K562 (cell line): Measurements from ENCODE around the gene ABLIM1. TPM values are rescaled to one million over a fixed set of nuclear protein-coding genes. Genes with fewer than 3 reads are reported as not detected.

Experiments
- ATAC-seq: fragments of 200-7000 bp; cut with Tn5 transposase; 3 replicates; pipeline ENCODE4 v1.9.1; 2020; ENCODE audit warnings: moderate library complexity
- BruUV-seq: library from RNA; stranded (reverse); fragments of 400-500 nt; replicated peaks from 2 replicates; lab custom pipeline; 2021; lab: Mats Ljungman, UMichigan
- CTCF ChIA-PET: fragments of 300-600 bp; formaldehyde crosslinking; extraction: SDS; loops from one replicate; lab custom pipeline; 2021; ENCODE audit warnings: low intra/inter-chr PET ratio; lab: Yijun Ruan, JAX
- POLR2A ChIA-PET: fragments of 300-600, 350-650 bp; sonication (Branson Sonifier 250); formaldehyde crosslinking; extraction: SDS; loops from one replicate; lab custom pipeline; 2021; ENCODE audit warnings: antibody characterized with exemption, inconsistent platforms; lab: Yijun Ruan, JAX
- DNase-seq, 4 experiments: peaks; one replicate each; pipeline versions ENCODE4 v3.0.0 to v3.0.0-alpha.2; 2011 to 2018; ENCODE audit warnings: low spot score in 3 of 4, mixed read lengths in 3 of 4; ENCODE audit errors: extremely low read depth in 1 of 4
- FAIRE-seq: peaks from 2 replicates; lab custom pipeline; 2011; peaks lifted over from hg19 to GRCh38; lab: Jason Lieb, UNC
- H2AFZ ChIP-seq: 2 replicates; pipeline ENCODE4 v1.6.0; 2011; ENCODE audit warnings: low read depth, low read length, control low read depth, inconsistent platforms
- H3K27ac ChIP-seq: fragments of 200-600 bp; 3 replicates; pipeline ENCODE4 v1.8.0; 2011; ENCODE audit warnings: low read depth, mild to moderate bottlenecking, control low read depth, inconsistent platforms, low read length, moderate library complexity, mixed read lengths; ENCODE audit errors: extremely low read depth
- H3K27me3 ChIP-seq, 2 experiments: fragments of 300-600 bp in 1 of 2; 2 replicates in 1 of 2; 3 replicates in 1 of 2; pipeline versions ENCODE4 v1.6.0 to v1.8.0; 2011; ENCODE audit warnings: inconsistent platforms in 2 of 2, low read length in 2 of 2, mild to moderate bottlenecking in 1 of 2, mixed read lengths in 1 of 2, moderate library complexity in 1 of 2; ENCODE audit not compliant: control insufficient read depth in 2 of 2, insufficient read depth in 2 of 2
- H3K36me3 ChIP-seq: fragments of 300-600 bp; 3 replicates; pipeline ENCODE4 v1.8.0; 2011; ENCODE audit warnings: mild to moderate bottlenecking, low read length, inconsistent platforms; ENCODE audit not compliant: control insufficient read depth, insufficient read depth
- H3K4me1 ChIP-seq, 2 experiments: fragments of 200-600 bp in 1 of 2; replicated peaks in 1 of 2; 2 replicates in 1 of 2; 3 replicates in 1 of 2; pipeline versions ENCODE4 v1.5.1 to v1.8.0; 2011; ENCODE audit warnings: inconsistent platforms in 2 of 2, low read length in 2 of 2, mild to moderate bottlenecking in 1 of 2, mixed read lengths in 1 of 2, moderate library complexity in 1 of 2; ENCODE audit not compliant: control insufficient read depth in 2 of 2, insufficient read depth in 2 of 2
- H3K4me2 ChIP-seq: 2 replicates; pipeline ENCODE4 v1.6.1; 2011; ENCODE audit warnings: low read length, control low read depth, inconsistent platforms, mixed read lengths; ENCODE audit not compliant: insufficient read depth
- H3K4me3 ChIP-seq: fragments of 200-600 bp; sonication (generic), shearing (Covaris generic); 2 replicates; pipeline ENCODE4 v1.5.1; 2016; ENCODE audit warnings: control low read depth, inconsistent platforms
- H3K79me2 ChIP-seq: fragments of 200-600 bp; 3 replicates; pipeline ENCODE4 v1.8.0; 2011; ENCODE audit warnings: low read length, inconsistent platforms; ENCODE audit not compliant: control insufficient read depth, insufficient read depth
- H3K9ac ChIP-seq, 2 experiments: 2 replicates each; pipeline versions ENCODE4 v1.6.0 to v1.6.1; 2011; ENCODE audit warnings: low read depth in 2 of 2, low read length in 2 of 2, control low read depth in 1 of 2, inconsistent platforms in 1 of 2, mild to moderate bottlenecking in 1 of 2, mixed read lengths in 1 of 2; ENCODE audit not compliant: insufficient read depth in 1 of 2
- H3K9me1 ChIP-seq: one replicate; pipeline ENCODE4 v1.6.0; 2011; ENCODE audit warnings: inconsistent platforms, mild to moderate bottlenecking, low read length, moderate library complexity; ENCODE audit not compliant: control insufficient read depth, insufficient read depth
- H3K9me3 ChIP-seq: replicated peaks from 2 replicates; pipeline ENCODE4 v1.5.1; 2011; ENCODE audit warnings: low read depth, low read length, inconsistent platforms; ENCODE audit not compliant: control insufficient read depth, insufficient read depth
- H4K20me1 ChIP-seq: replicated peaks from 2 replicates; pipeline ENCODE4 v1.6.1; 2011; ENCODE audit warnings: low read length, inconsistent platforms, mixed read lengths; ENCODE audit not compliant: control insufficient read depth, insufficient read depth
- CEBPB ChIP-seq: fragments of 450-650 bp; IDR thresholded peaks from 2 replicates; pipeline ENCODE4 v1.6.1; 2016; ENCODE audit warnings: missing genetic modification characterization, missing compliant biosample characterization
- ELF4 ChIP-seq: fragments of 450-650 bp; formaldehyde crosslinking; IDR thresholded peaks from 2 replicates; pipeline ENCODE4 v1.4.0; 2022; ENCODE audit warnings: missing genetic modification characterization
- FUS ChIP-seq: fragments of 200-400 bp; formaldehyde crosslinking; optimal IDR thresholded peaks from 2 replicates; pipeline ENCODE3; 2017; ENCODE audit warnings: low read depth, low read length
- GATAD2A ChIP-seq: fragments of 450-650 bp; IDR thresholded peaks from 2 replicates; pipeline ENCODE4 v1.6.1; 2017
- HNRNPK ChIP-seq: fragments of 200-400 bp; formaldehyde crosslinking; IDR thresholded peaks from one replicate; pipeline ENCODE4 v1.6.1; 2018; ENCODE audit warnings: mild to moderate bottlenecking, low read depth, low read length; ENCODE audit not compliant: poor library complexity, severe bottlenecking
- MXD1 ChIP-seq: fragments of 250-450 bp; sonication (Bioruptor Pico); IDR thresholded peaks from 2 replicates; pipeline ENCODE4 v1.8.0; 2021; ENCODE audit warnings: borderline replicate concordance, mild to moderate bottlenecking, moderate library complexity; ENCODE audit not compliant: poor library complexity, severe bottlenecking
- NR2C2 ChIP-seq, 2 experiments: fragments of 200-800 bp in 1 of 2; sonication (Bioruptor generic) in 1 of 2; sonication (generic) in 1 of 2; formaldehyde crosslinking in 1 of 2; IDR thresholded peaks; 2 replicates each; pipeline versions ENCODE4 v1.6.1 to v1.8.0; 2016 to 2022; ENCODE audit warnings: mild to moderate bottlenecking in 1 of 2, missing compliant biosample characterization in 1 of 2, missing genetic modification characterization in 1 of 2, missing genetic modification reagents in 1 of 2
- NR3C1 ChIP-seq: sonication (generic); formaldehyde crosslinking; IDR thresholded peaks from 2 replicates; pipeline ENCODE4 v1.8.1; 2022; ENCODE audit warnings: missing genetic modification reagents
- RAD51 ChIP-seq: fragments of 450-650 bp; IDR thresholded peaks from 2 replicates; pipeline ENCODE4 v1.7.1; 2016; ENCODE audit warnings: low read depth, mild to moderate bottlenecking, borderline replicate concordance
- RBM15 ChIP-seq: fragments of 200-400 bp; formaldehyde crosslinking; IDR thresholded peaks from 2 replicates; pipeline ENCODE4 v1.6.1; 2018; ENCODE audit warnings: mild to moderate bottlenecking, low read length, moderate library complexity; ENCODE audit not compliant: insufficient read depth
- SRF ChIP-seq, 2 experiments: fragments of 250-450, 450-650 bp in 1 of 2; sonication (Bioruptor Pico) in 1 of 2; sonication (generic) in 1 of 2; formaldehyde crosslinking; IDR thresholded peaks; 2 replicates each; pipeline versions ENCODE4 v1.5.0 to v1.5.1; 2020 to 2022; ENCODE audit warnings: mild to moderate bottlenecking in 1 of 2, missing genetic modification reagents in 1 of 2
- TRIM28 ChIP-seq: fragments of 450-650 bp; IDR thresholded peaks from 2 replicates; pipeline ENCODE4 v1.6.1; 2017
- ZNF77 ChIP-seq: fragments of 250-450 bp; sonication (Bioruptor Pico); IDR thresholded peaks from 2 replicates; pipeline ENCODE4 v1.5.0; 2020
- WGBS: fragments of 100-300 bp; shearing (Covaris generic); methylation state at CpG from one replicate; pipeline ENCODE4 v1.1.6; 2016; ENCODE audit warnings: low coverage, mixed read lengths; ENCODE audit not compliant: insufficient coverage; ENCODE audit errors: missing lambda C conversion rate; 5-methylcytosine and 5-hydroxymethylcytosine counted together
- in situ Hi-C: fragments of 300-500 bp; cut with MboI; formaldehyde crosslinking; loops from 4 replicates; pipeline ENCODE4 v1.15.0; 2018; ENCODE audit warnings: inconsistent platforms, mixed read lengths
- intact Hi-C: fragments of 100-400 bp; cut with micrococcal nuclease; formaldehyde crosslinking; loops from 2 replicates; pipeline ENCODE4 v1.14.2; 2022
- polyA plus RNA-seq, 8 experiments: library from polyadenylated mRNA; depleted of rRNA in 4 of 8; stranded (reverse) in 5 of 8; unstranded in 3 of 8; fragments of >200 nt; fragmentation: Nextera tagmentation in 2 of 8; fragmentation: Illumina TruSeq in 1 of 8; extraction: Ambion mirVana in 2 of 8; extraction: Trizol in 1 of 8; gene quantifications; 2 replicates each; pipeline versions ENCODE4 v1.2.1 to v1.2.3, GENCODE V29; 2011 to 2014; ENCODE audit warnings: inconsistent platforms in 1 of 8, missing spikeins in 1 of 8
- total RNA-seq, 7 experiments: library from RNA; depleted of rRNA in 6 of 7; stranded (reverse); fragments of >200 nt in 6 of 7; fragmentation: Illumina TruSeq in 2 of 7; extraction: Trizol in 2 of 7; gene quantifications; 2 replicates each; pipeline versions ENCODE4 v1.2.1 to v1.2.3, GENCODE V29; 2011 to 2021; ENCODE audit warnings: low replicate concordance in 1 of 7
- TF ChIP-seq, protein P1 (sequence below): fragments of 250-450 bp; sonication (Bioruptor Pico); IDR thresholded peaks from 2 replicates; pipeline ENCODE4 v1.5.0; 2021

ABLIM1 gene
- total and polyA plus RNA-seq, 9 of the 15 experiments (the other 6 are each of a cell fraction or from before 2014, with no cell fraction given): 0.07 to 0.49 (median 0.14) TPM; not detected in 6

DNA sequence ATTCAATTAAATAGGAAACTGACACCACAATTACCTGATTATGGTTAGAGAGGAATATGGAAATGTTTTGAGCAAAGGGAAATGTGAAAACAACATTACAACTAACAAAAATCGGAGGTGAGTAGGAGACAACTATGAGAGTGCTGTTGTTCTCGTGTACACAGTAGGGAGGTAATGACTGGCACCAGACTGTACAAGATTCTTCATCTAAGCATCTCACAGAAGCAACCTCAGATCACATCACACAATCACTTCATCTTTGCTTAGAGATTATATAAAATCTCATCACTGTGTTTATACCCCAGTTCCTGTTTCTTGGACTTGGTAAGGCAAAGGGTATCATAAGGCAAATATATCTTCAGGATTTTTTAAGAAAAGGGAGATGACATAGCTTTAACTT lies 14.9 kb downstream of the ABLIM1 start:
- Histone ChIP-seq H3K4me3 (no peak overlapping the region), H3K9me3 (no peaks in the 10 kb centered on the region), H3K36me3 (no peaks in the 10 kb centered on the region), H3K9ac (no peak overlapping the region), H3K4me1 (no peaks in the 10 kb centered on the region; a peak in 1 of 5 replicates), H3K79me2 (no peaks in the 10 kb centered on the region), H3K4me2 (no peak overlapping the region), H4K20me1 (no peaks in the 10 kb centered on the region), H2AFZ (no peak overlapping the region), H3K9me1 (no peaks in the 10 kb centered on the region), H3K27ac (no peak overlapping the region), H3K27me3 (no peaks in the 10 kb centered on the region)
- ChIA-PET CTCF (no interaction called here), POLR2A (no interaction called here)
- FAIRE-seq (no peak), DNase-seq (no peak), ATAC-seq (no peak)
- in situ Hi-C loops (no loop called here), intact Hi-C loops (no loop called here)
- no peak for TF ChIP-seq GATAD2A
- TF ChIP-seq MXD1 (CRISPR knock-in tag): no peak
- BruUV-seq: no TSS peak
- whole genome bisulfite sequencing: 0% methylated on average over 2 of the region's 2 CpGs

DNA sequence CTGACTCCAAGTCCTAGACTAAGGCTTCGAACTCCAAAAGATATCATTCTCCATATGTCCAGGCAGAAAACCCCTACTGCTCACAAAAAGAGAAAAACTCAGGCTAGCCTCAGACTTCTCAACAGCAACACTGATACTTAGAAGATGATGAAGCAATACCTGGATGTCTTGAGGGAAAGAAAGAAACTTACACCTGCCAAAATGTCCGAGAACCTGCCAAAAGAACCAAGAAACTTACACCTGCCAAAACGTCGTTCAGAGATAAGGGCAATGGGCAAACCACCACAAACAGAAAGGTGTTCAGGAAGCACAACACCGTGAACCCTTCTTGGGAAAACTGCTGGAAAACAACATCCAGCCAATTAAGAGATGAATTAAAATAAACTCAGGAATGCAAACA lies 15.3 kb downstream of the ABLIM1 start:
- H3K79me2 ChIP-seq: no peaks in the 10 kb centered on the region
- in situ Hi-C loops: no loop called here
- H3K36me3 ChIP-seq: no peaks in the 10 kb centered on the region
- CTCF ChIA-PET: no interaction called here
- no peak overlapping the region for H3K4me3 ChIP-seq
- no peak for TF ChIP-seq CEBPB (tag)
- no peak for TF ChIP-seq HNRNPK
- no peak for TF ChIP-seq ZNF77 (CRISPR knock-in tag)
- TF ChIP-seq NR3C1 (CRISPR knock-in tag): no peak
- no peak for TF ChIP-seq NR2C2 (CRISPR knock-in tag; IDR thresholded peaks at IDR 0.05)
- no peak for TF ChIP-seq NR2C2 (tag; IDR thresholded peaks at IDR 0.05)
- no peak for TF ChIP-seq RBM15
- TF ChIP-seq, protein P1, sequence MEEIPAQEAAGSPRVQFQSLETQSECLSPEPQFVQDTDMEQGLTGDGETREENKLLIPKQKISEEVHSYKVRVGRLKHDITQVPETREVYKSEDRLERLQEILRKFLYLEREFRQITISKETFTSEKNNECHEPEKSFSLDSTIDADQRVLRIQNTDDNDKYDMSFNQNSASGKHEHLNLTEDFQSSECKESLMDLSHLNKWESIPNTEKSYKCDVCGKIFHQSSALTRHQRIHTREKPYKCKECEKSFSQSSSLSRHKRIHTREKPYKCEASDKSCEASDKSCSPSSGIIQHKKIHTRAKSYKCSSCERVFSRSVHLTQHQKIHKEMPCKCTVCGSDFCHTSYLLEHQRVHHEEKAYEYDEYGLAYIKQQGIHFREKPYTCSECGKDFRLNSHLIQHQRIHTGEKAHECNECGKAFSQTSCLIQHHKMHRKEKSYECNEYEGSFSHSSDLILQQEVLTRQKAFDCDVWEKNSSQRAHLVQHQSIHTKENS (CRISPR knock-in tag): no peak
- no peak for TF ChIP-seq SRF (CRISPR knock-in tag; IDR thresholded peaks at IDR 0.05)
- TF ChIP-seq FUS: no peak
- no peak for TF ChIP-seq RAD51
- no peak for TF ChIP-seq ELF4 (CRISPR knock-in tag)
- TF ChIP-seq TRIM28: no peak
- no peaks in the 10 kb centered on the region for H3K9me1 ChIP-seq
- H3K27ac ChIP-seq: no peak overlapping the region
- DNase-seq (no peak), ATAC-seq (no peak), FAIRE-seq (no peak)
- BruUV-seq: no TSS peak
- no peaks in the 10 kb centered on the region for H3K9me3 ChIP-seq
- no peaks in the 10 kb centered on the region for H3K27me3 ChIP-seq
- no peak overlapping the region for H2AFZ ChIP-seq
- no peak overlapping the region for H3K9ac ChIP-seq
- no peaks in the 10 kb centered on the region for H4K20me1 ChIP-seq
- POLR2A ChIA-PET: no interaction called here
- intact Hi-C loops: no loop called here
- no peak overlapping the region for H3K4me2 ChIP-seq
- H3K4me1 ChIP-seq: no peaks in the 10 kb centered on the region
- 2% methylated on average over 5 of the region's 5 CpGs for WGBS
